ENCODE data around the gene TMLHE.
"Not testable (repeated sequence)": the region's sequence is repeated elsewhere in the genome, so short reads cannot be mapped to it uniquely, and the experiment has no call there.

The TMLHE gene

DNA sequence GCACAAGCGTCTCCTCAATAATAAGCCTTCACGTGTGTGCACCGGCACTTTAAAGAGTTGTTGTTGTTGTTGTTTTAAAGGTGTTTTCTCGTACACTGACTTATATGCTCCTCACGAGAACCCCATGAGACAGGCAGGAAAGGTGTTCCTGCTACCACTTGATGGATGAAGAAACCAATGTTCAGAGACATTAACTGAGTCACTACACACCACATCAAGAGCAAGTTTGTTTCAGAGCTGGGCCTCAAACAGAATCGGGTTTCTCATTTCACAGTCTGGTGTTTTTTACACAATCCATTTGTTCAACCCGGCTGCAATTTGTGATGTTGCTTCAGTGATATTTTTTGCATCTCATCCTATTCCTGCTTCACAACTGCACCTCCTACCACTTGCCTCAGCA lies 135.6 kb downstream of the TMLHE start:
- H3K9ac ChIP-seq (ENCODE audit: low read depth, low read length, poor library complexity); H3K27ac ChIP-seq (replicated peaks; ENCODE audit: low read length); H2AK5ac ChIP-seq (ENCODE audit: low read depth, low read length); H2BK15ac ChIP-seq (ENCODE audit: low read length); H3K23ac ChIP-seq (ENCODE audit: low read depth, low read length, poor library complexity); H3K18ac ChIP-seq (ENCODE audit: low read length); H2BK5ac ChIP-seq (ENCODE audit: low read length); H3K4me2 ChIP-seq (ENCODE audit: insufficient read depth, low read length, poor library complexity, severe bottlenecking); DNase-seq (ENCODE audit: low spot score); H3K14ac ChIP-seq (ENCODE audit: low read length); H2BK12ac ChIP-seq (ENCODE audit: low read length); H3K4ac ChIP-seq (ENCODE audit: low read length); H3K36me3 ChIP-seq (replicated peaks in 1 of 2; ENCODE audit: control insufficient read depth in 2 of 2, insufficient read depth in 2 of 2, low read length in 2 of 2); H4K91ac ChIP-seq (ENCODE audit: low read depth, low read length, poor library complexity); H3K27me3 ChIP-seq (ENCODE audit: control insufficient read depth in 3 of 3, insufficient read depth in 3 of 3, low read depth in 1 of 3, low read length in 3 of 3); H3K4me3 ChIP-seq (ENCODE audit: low read length in 2 of 2); H3K9me3 ChIP-seq (replicated peaks in 1 of 2; ENCODE audit: control insufficient read depth in 2 of 2, insufficient read depth in 1 of 2, low read depth in 1 of 2, low read length in 2 of 2); H2BK120ac ChIP-seq (ENCODE audit: low read depth, low read length); H3K4me1 ChIP-seq (ENCODE audit: control insufficient read depth in 2 of 2, insufficient read depth in 1 of 2, low read depth in 1 of 2, low read length in 2 of 2); H2AFZ ChIP-seq (ENCODE audit: low read length); H4K8ac ChIP-seq (ENCODE audit: low read depth, low read length); H3K79me1 ChIP-seq (ENCODE audit: low read depth, low read length): not testable (repeated sequence)
- WGBS, 2 donors (ENCODE audit: extremely low coverage in 2 of 2, insufficient read length in 2 of 2, insufficient replicate concordance in 1 of 2): no CpG with 5 or more reads among the region's 7 CpGs

DNA sequence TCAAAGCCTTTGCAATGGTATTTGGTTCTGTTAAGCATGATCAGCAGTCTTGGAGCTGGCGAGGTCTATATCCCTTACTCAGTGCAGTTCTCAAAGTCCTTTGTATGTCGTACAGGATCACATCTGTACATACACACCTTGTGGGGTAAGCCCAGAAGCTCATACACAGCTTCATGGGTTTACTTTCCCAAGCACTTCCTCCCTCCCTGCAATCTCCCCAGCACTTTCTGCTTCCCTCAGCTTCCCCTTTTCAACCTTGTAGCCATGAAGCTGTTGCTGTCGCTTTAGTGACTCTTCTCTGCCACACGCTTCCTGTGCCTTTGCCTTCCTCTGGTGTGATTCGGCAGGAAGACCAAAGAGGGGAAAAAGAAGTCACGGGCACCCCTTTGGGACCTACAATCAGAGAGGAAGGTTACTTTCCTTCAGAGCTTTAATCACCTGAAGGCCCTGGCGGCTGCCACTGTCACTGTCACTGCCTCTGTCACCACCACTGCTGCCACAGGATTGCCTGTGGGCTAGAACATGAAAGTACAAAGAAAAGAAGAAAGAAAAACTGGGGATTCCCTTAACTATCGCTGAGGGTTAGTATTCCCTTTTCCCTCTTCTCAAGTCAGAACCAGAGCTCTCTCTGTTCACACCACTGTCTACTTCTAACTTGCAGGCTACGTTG lies 146.3 kb downstream of the TMLHE start:
- WGBS, 2 donors (ENCODE audit: extremely low coverage in 2 of 2, insufficient read length in 2 of 2, insufficient replicate concordance in 1 of 2): no CpG with 5 or more reads among the region's 9 CpGs
- H3K9me3 ChIP-seq (replicated peaks in 1 of 2; ENCODE audit: control insufficient read depth in 2 of 2, insufficient read depth in 1 of 2, low read depth in 1 of 2, low read length in 2 of 2); H3K9ac ChIP-seq (ENCODE audit: low read depth, low read length, poor library complexity); H3K4me1 ChIP-seq (ENCODE audit: control insufficient read depth in 2 of 2, insufficient read depth in 1 of 2, low read depth in 1 of 2, low read length in 2 of 2); DNase-seq (ENCODE audit: low spot score); H2AK5ac ChIP-seq (ENCODE audit: low read depth, low read length); H3K23ac ChIP-seq (ENCODE audit: low read depth, low read length, poor library complexity); H3K18ac ChIP-seq (ENCODE audit: low read length); H2BK15ac ChIP-seq (ENCODE audit: low read length); H3K4me3 ChIP-seq (ENCODE audit: low read length in 2 of 2); H3K4ac ChIP-seq (ENCODE audit: low read length); H3K27ac ChIP-seq (replicated peaks; ENCODE audit: low read length); H2BK5ac ChIP-seq (ENCODE audit: low read length); H2BK12ac ChIP-seq (ENCODE audit: low read length); H4K8ac ChIP-seq (ENCODE audit: low read depth, low read length); H3K36me3 ChIP-seq (replicated peaks in 1 of 2; ENCODE audit: control insufficient read depth in 2 of 2, insufficient read depth in 2 of 2, low read length in 2 of 2); H2BK120ac ChIP-seq (ENCODE audit: low read depth, low read length); H2AFZ ChIP-seq (ENCODE audit: low read length); H3K14ac ChIP-seq (ENCODE audit: low read length); H3K79me1 ChIP-seq (ENCODE audit: low read depth, low read length); H4K91ac ChIP-seq (ENCODE audit: low read depth, low read length, poor library complexity); H3K4me2 ChIP-seq (ENCODE audit: insufficient read depth, low read length, poor library complexity, severe bottlenecking); H3K27me3 ChIP-seq (ENCODE audit: control insufficient read depth in 3 of 3, insufficient read depth in 3 of 3, low read depth in 1 of 3, low read length in 3 of 3): not testable (repeated sequence)

DNA sequence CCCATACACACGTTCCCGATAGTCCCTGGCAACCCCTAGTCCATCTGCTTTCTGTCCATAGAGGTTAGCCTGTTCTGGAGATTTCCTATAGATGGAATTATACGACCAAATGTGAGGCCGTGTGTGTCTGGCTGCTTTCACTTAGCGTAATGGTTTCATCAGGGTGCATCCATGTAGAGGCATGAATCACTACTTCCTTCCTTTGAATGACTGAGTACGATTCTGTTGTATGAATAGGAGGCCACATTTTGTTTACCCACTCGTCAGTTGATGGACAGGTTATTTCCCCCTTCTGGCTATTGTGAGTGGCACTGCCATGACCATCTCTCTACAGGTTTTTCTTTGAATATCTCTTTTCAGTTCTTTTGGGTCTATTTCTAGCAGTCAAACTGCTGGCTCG lies 152.3 kb downstream of the TMLHE start:
- not testable (repeated sequence) for H2BK15ac ChIP-seq (ENCODE audit: low read length); H2AK5ac ChIP-seq (ENCODE audit: low read depth, low read length); H3K4ac ChIP-seq (ENCODE audit: low read length); H3K14ac ChIP-seq (ENCODE audit: low read length); H3K9ac ChIP-seq (ENCODE audit: low read depth, low read length, poor library complexity); H3K23ac ChIP-seq (ENCODE audit: low read depth, low read length, poor library complexity); H3K18ac ChIP-seq (ENCODE audit: low read length); H2BK12ac ChIP-seq (ENCODE audit: low read length); H2AFZ ChIP-seq (ENCODE audit: low read length); H4K8ac ChIP-seq (ENCODE audit: low read depth, low read length); H3K4me3 ChIP-seq (ENCODE audit: low read length in 2 of 2); H3K27me3 ChIP-seq (ENCODE audit: control insufficient read depth in 3 of 3, insufficient read depth in 3 of 3, low read depth in 1 of 3, low read length in 3 of 3); H2BK120ac ChIP-seq (ENCODE audit: low read depth, low read length); H3K27ac ChIP-seq (replicated peaks; ENCODE audit: low read length); H4K91ac ChIP-seq (ENCODE audit: low read depth, low read length, poor library complexity); H3K4me1 ChIP-seq (ENCODE audit: control insufficient read depth in 2 of 2, insufficient read depth in 1 of 2, low read depth in 1 of 2, low read length in 2 of 2); DNase-seq (ENCODE audit: low spot score); H3K36me3 ChIP-seq (replicated peaks in 1 of 2; ENCODE audit: control insufficient read depth in 2 of 2, insufficient read depth in 2 of 2, low read length in 2 of 2); H3K79me1 ChIP-seq (ENCODE audit: low read depth, low read length); H3K4me2 ChIP-seq (ENCODE audit: insufficient read depth, low read length, poor library complexity, severe bottlenecking); H2BK5ac ChIP-seq (ENCODE audit: low read length); H3K9me3 ChIP-seq (replicated peaks in 1 of 2; ENCODE audit: control insufficient read depth in 2 of 2, insufficient read depth in 1 of 2, low read depth in 1 of 2, low read length in 2 of 2)
- WGBS, 2 donors (ENCODE audit: extremely low coverage in 2 of 2, insufficient read length in 2 of 2, insufficient replicate concordance in 1 of 2): no CpG with 5 or more reads among the region's 8 CpGs

DNA sequence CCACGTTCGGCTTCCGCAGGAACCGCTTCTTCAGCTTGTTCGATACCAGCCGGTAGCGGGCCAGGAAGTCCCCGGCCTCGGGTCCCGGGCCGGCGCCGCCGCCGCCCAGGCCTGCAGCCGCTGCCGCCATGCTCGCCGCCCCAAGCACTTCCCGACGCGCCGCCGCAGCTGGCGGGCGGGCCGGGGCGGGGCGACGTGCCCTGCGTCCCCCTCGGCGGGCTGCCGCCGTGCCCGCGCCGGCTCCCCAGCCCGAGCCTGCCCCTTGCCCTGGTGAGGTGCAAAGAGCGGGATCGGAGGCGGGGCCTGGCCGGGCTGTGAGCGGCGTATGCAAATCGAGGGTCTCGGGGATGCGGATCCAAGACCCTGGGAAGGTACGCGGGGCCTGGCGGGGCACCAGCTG lies 154.3 kb downstream of the TMLHE start, which contains the start of gene F8A3:
TSS of gene F8A3 (minus strand) at position 150 of the 400 bp plus-strand sequence. CDS start at position 130, 20 bp downstream.
- not testable (repeated sequence) for H3K27me3 ChIP-seq (ENCODE audit: control insufficient read depth in 3 of 3, insufficient read depth in 3 of 3, low read depth in 1 of 3, low read length in 3 of 3); H3K4me2 ChIP-seq (ENCODE audit: insufficient read depth, low read length, poor library complexity, severe bottlenecking); H4K91ac ChIP-seq (ENCODE audit: low read depth, low read length, poor library complexity); DNase-seq (ENCODE audit: low spot score); H2BK12ac ChIP-seq (ENCODE audit: low read length); H3K18ac ChIP-seq (ENCODE audit: low read length); H3K14ac ChIP-seq (ENCODE audit: low read length); H3K36me3 ChIP-seq (replicated peaks in 1 of 2; ENCODE audit: control insufficient read depth in 2 of 2, insufficient read depth in 2 of 2, low read length in 2 of 2); H2BK15ac ChIP-seq (ENCODE audit: low read length); H3K79me1 ChIP-seq (ENCODE audit: low read depth, low read length); H4K8ac ChIP-seq (ENCODE audit: low read depth, low read length); H3K4me3 ChIP-seq (ENCODE audit: low read length in 2 of 2); H3K9me3 ChIP-seq (replicated peaks in 1 of 2; ENCODE audit: control insufficient read depth in 2 of 2, insufficient read depth in 1 of 2, low read depth in 1 of 2, low read length in 2 of 2); H2BK120ac ChIP-seq (ENCODE audit: low read depth, low read length); H2BK5ac ChIP-seq (ENCODE audit: low read length); H3K23ac ChIP-seq (ENCODE audit: low read depth, low read length, poor library complexity); H2AK5ac ChIP-seq (ENCODE audit: low read depth, low read length); H3K27ac ChIP-seq (replicated peaks; ENCODE audit: low read length); H2AFZ ChIP-seq (ENCODE audit: low read length); H3K4ac ChIP-seq (ENCODE audit: low read length); H3K9ac ChIP-seq (ENCODE audit: low read depth, low read length, poor library complexity); H3K4me1 ChIP-seq (ENCODE audit: control insufficient read depth in 2 of 2, insufficient read depth in 1 of 2, low read depth in 1 of 2, low read length in 2 of 2)
- no CpG with 5 or more reads among the region's 51 CpGs for WGBS, 2 donors (ENCODE audit: extremely low coverage in 2 of 2, insufficient read length in 2 of 2, insufficient replicate concordance in 1 of 2)
